ENCODE data around the gene NRIP3.

NRIP3 gene

GRCh38 chr11:9046481-9046880, 42.7 kb upstream of the NRIP3 start:
- no peak overlapping the region for H4K12ac ChIP-seq (ENCODE audit: low read depth, low read length)
- H2AK5ac ChIP-seq (ENCODE audit: low read length) = no peak overlapping the region
- H3K79me2 ChIP-seq (ENCODE audit: control insufficient read depth, insufficient read depth, low read length, poor library complexity) = no peaks in the 10 kb centered on the region
- H2BK5ac ChIP-seq (ENCODE audit: low read depth, low read length, poor library complexity) = no peak overlapping the region
- no peak overlapping the region for H2AFZ ChIP-seq (ENCODE audit: insufficient read depth, low read length, poor library complexity)
- H3K9ac ChIP-seq (ENCODE audit: low read length) = no peak overlapping the region
- H3K4me1 ChIP-seq (ENCODE audit: control insufficient read depth in 1 of 2, insufficient read depth in 2 of 2, low read length in 2 of 2) = peaks cover 0 to 3% of the 10 kb centered on the region in 2 experiments
- H3K79me1 ChIP-seq (ENCODE audit: low read length) = no peaks in the 10 kb centered on the region
- H3K4ac ChIP-seq (ENCODE audit: low read depth, low read length) = no peak overlapping the region
- H3K4me3 ChIP-seq (ENCODE audit: low read depth, low read length) = no peak overlapping the region
- H4K91ac ChIP-seq (ENCODE audit: low read depth, low read length) = no peak overlapping the region
- H2BK120ac ChIP-seq (ENCODE audit: insufficient read depth, low read length, poor library complexity) = no peak overlapping the region
- no peak overlapping the region for H3K27ac ChIP-seq (ENCODE audit: low read depth, low read length)
- no peak overlapping the region for H3K18ac ChIP-seq (ENCODE audit: low read length)
- H3K23ac ChIP-seq (ENCODE audit: low read length) = no peak overlapping the region
- H4K8ac ChIP-seq (ENCODE audit: low read depth, low read length) = no peak overlapping the region
- no peaks in the 10 kb centered on the region for H3K9me3 ChIP-seq (ENCODE audit: insufficient read depth, low read depth, low read length)
- WGBS (ENCODE audit: extremely low coverage, insufficient coverage, insufficient read length) = no CpG with 5 or more reads among the region's 4 CpGs
- H2BK12ac ChIP-seq (ENCODE audit: low read length) = no peak overlapping the region
- H3K14ac ChIP-seq (ENCODE audit: low read length) = no peak overlapping the region
- no peaks in the 10 kb centered on the region for H3K27me3 ChIP-seq (ENCODE audit: insufficient read depth, low read length)
- H3K4me2 ChIP-seq (ENCODE audit: low read length) = no peak overlapping the region
- no peak for DNase-seq
- no peaks in the 10 kb centered on the region for H3K36me3 ChIP-seq (ENCODE audit: control insufficient read depth in 1 of 2, insufficient read depth in 2 of 2, low read length in 2 of 2)

GRCh38 chr11:9042488-9042887, 38.7 kb upstream of the NRIP3 start:
- no peak overlapping the region for H3K9ac ChIP-seq (ENCODE audit: low read length)
- H3K4me1 ChIP-seq (ENCODE audit: control insufficient read depth in 1 of 2, insufficient read depth in 2 of 2, low read length in 2 of 2) = no peaks in the 10 kb centered on the region
- no CpG with 5 or more reads among the region's 1 CpG for WGBS (ENCODE audit: extremely low coverage, insufficient coverage, insufficient read length)
- no peak overlapping the region for H2BK12ac ChIP-seq (ENCODE audit: low read length)
- no peak overlapping the region for H2AFZ ChIP-seq (ENCODE audit: insufficient read depth, low read length, poor library complexity)
- no peaks in the 10 kb centered on the region for H3K79me1 ChIP-seq (ENCODE audit: low read length)
- peaks cover 4% of the 10 kb centered on the region for H3K9me3 ChIP-seq (ENCODE audit: insufficient read depth, low read depth, low read length)
- no peaks in the 10 kb centered on the region for H3K79me2 ChIP-seq (ENCODE audit: control insufficient read depth, insufficient read depth, low read length, poor library complexity)
- H2AK5ac ChIP-seq (ENCODE audit: low read length) = no peak overlapping the region
- no peak overlapping the region for H3K4me2 ChIP-seq (ENCODE audit: low read length)
- no peak overlapping the region for H3K18ac ChIP-seq (ENCODE audit: low read length)
- no peak overlapping the region for H3K27ac ChIP-seq (ENCODE audit: low read depth, low read length)
- no peak for DNase-seq
- no peak overlapping the region for H4K8ac ChIP-seq (ENCODE audit: low read depth, low read length)
- no peak overlapping the region for H2BK5ac ChIP-seq (ENCODE audit: low read depth, low read length, poor library complexity)
- H3K4ac ChIP-seq (ENCODE audit: low read depth, low read length) = no peak overlapping the region
- H2BK120ac ChIP-seq (ENCODE audit: insufficient read depth, low read length, poor library complexity) = no peak overlapping the region
- H3K14ac ChIP-seq (ENCODE audit: low read length) = no peak overlapping the region
- no peak overlapping the region for H4K12ac ChIP-seq (ENCODE audit: low read depth, low read length)
- H3K27me3 ChIP-seq (ENCODE audit: insufficient read depth, low read length) = no peaks in the 10 kb centered on the region
- no peaks in the 10 kb centered on the region for H3K36me3 ChIP-seq (ENCODE audit: control insufficient read depth in 1 of 2, insufficient read depth in 2 of 2, low read length in 2 of 2)
- no peak overlapping the region for H4K91ac ChIP-seq (ENCODE audit: low read depth, low read length)
- H3K23ac ChIP-seq (ENCODE audit: low read length) = no peak overlapping the region
- no peak overlapping the region for H3K4me3 ChIP-seq (ENCODE audit: low read depth, low read length)

GRCh38 chr11:9041747-9042146, 37.9 kb upstream of the NRIP3 start:
- H3K4me3 ChIP-seq (ENCODE audit: low read depth, low read length) = no peak overlapping the region
- H3K9ac ChIP-seq (ENCODE audit: low read length) = no peak overlapping the region
- H2AK5ac ChIP-seq (ENCODE audit: low read length) = no peak overlapping the region
- no CpG with 5 or more reads among the region's 2 CpGs for WGBS (ENCODE audit: extremely low coverage, insufficient coverage, insufficient read length)
- H3K27ac ChIP-seq (ENCODE audit: low read depth, low read length) = no peak overlapping the region
- no peaks in the 10 kb centered on the region for H3K79me1 ChIP-seq (ENCODE audit: low read length)
- H3K4me1 ChIP-seq (ENCODE audit: control insufficient read depth in 1 of 2, insufficient read depth in 2 of 2, low read length in 2 of 2) = no peaks in the 10 kb centered on the region
- no peaks in the 10 kb centered on the region for H3K79me2 ChIP-seq (ENCODE audit: control insufficient read depth, insufficient read depth, low read length, poor library complexity)
- no peak overlapping the region for H2AFZ ChIP-seq (ENCODE audit: insufficient read depth, low read length, poor library complexity)
- no peak overlapping the region for H2BK12ac ChIP-seq (ENCODE audit: low read length)
- H2BK120ac ChIP-seq (ENCODE audit: insufficient read depth, low read length, poor library complexity) = no peak overlapping the region
- no peak overlapping the region for H3K14ac ChIP-seq (ENCODE audit: low read length)
- no peak overlapping the region for H3K4ac ChIP-seq (ENCODE audit: low read depth, low read length)
- H3K23ac ChIP-seq (ENCODE audit: low read length) = no peak overlapping the region
- no peak overlapping the region for H3K18ac ChIP-seq (ENCODE audit: low read length)
- H3K36me3 ChIP-seq (ENCODE audit: control insufficient read depth in 1 of 2, insufficient read depth in 2 of 2, low read length in 2 of 2) = no peaks in the 10 kb centered on the region
- no peaks in the 10 kb centered on the region for H3K27me3 ChIP-seq (ENCODE audit: insufficient read depth, low read length)
- peaks cover 4% of the 10 kb centered on the region for H3K9me3 ChIP-seq (ENCODE audit: insufficient read depth, low read depth, low read length)
- no peak overlapping the region for H2BK5ac ChIP-seq (ENCODE audit: low read depth, low read length, poor library complexity)
- no peak overlapping the region for H4K91ac ChIP-seq (ENCODE audit: low read depth, low read length)
- H4K8ac ChIP-seq (ENCODE audit: low read depth, low read length) = no peak overlapping the region
- no peak overlapping the region for H3K4me2 ChIP-seq (ENCODE audit: low read length)
- no peak overlapping the region for H4K12ac ChIP-seq (ENCODE audit: low read depth, low read length)
- no peak for DNase-seq

GRCh38 chr11:9040410-9040809, 36.6 kb upstream of the NRIP3 start:
- Histone ChIP-seq H3K4ac (ENCODE audit: low read depth, low read length) (no peak overlapping the region), H2AFZ (ENCODE audit: insufficient read depth, low read length, poor library complexity) (no peak overlapping the region), H3K23ac (ENCODE audit: low read length) (peak overlapping the region; percentile 58), H3K9me3 (ENCODE audit: insufficient read depth, low read depth, low read length) (peaks cover 4% of the 10 kb centered on the region), H3K18ac (ENCODE audit: low read length) (no peak overlapping the region), H3K9ac (ENCODE audit: low read length) (no peak overlapping the region), H3K79me2 (ENCODE audit: control insufficient read depth, insufficient read depth, low read length, poor library complexity) (no peaks in the 10 kb centered on the region), H3K27me3 (ENCODE audit: insufficient read depth, low read length) (no peaks in the 10 kb centered on the region), H4K12ac (ENCODE audit: low read depth, low read length) (no peak overlapping the region), H2BK12ac (ENCODE audit: low read length) (no peak overlapping the region), H4K91ac (ENCODE audit: low read depth, low read length) (no peak overlapping the region), H2BK5ac (ENCODE audit: low read depth, low read length, poor library complexity) (no peak overlapping the region), H2BK120ac (ENCODE audit: insufficient read depth, low read length, poor library complexity) (no peak overlapping the region), H3K79me1 (ENCODE audit: low read length) (no peaks in the 10 kb centered on the region), H3K4me1 (ENCODE audit: control insufficient read depth in 1 of 2, insufficient read depth in 2 of 2, low read length in 2 of 2) (no peaks in the 10 kb centered on the region), H3K36me3 (ENCODE audit: control insufficient read depth in 1 of 2, insufficient read depth in 2 of 2, low read length in 2 of 2) (no peaks in the 10 kb centered on the region), H3K27ac (ENCODE audit: low read depth, low read length) (no peak overlapping the region), H2AK5ac (ENCODE audit: low read length) (no peak overlapping the region), H3K14ac (ENCODE audit: low read length) (no peak overlapping the region), H3K4me2 (ENCODE audit: low read length) (no peak overlapping the region), H3K4me3 (ENCODE audit: low read depth, low read length) (no peak overlapping the region), H4K8ac (ENCODE audit: low read depth, low read length) (no peak overlapping the region)
- no peak for DNase-seq
- no CpG with 5 or more reads among the region's 10 CpGs for WGBS (ENCODE audit: extremely low coverage, insufficient coverage, insufficient read length)
